ENCODE results near the gene ERBIN. TPM values are rescaled to one million over a fixed set of nuclear protein-coding genes. Genes with fewer than 3 reads are reported as not detected.
"Not testable (repeated sequence)": the region's sequence is repeated elsewhere in the genome, so short reads cannot be mapped to it uniquely, and the experiment has no call there.

ERBIN gene
- polyA plus RNA-seq, 1 donor = 124 TPM

DNA sequence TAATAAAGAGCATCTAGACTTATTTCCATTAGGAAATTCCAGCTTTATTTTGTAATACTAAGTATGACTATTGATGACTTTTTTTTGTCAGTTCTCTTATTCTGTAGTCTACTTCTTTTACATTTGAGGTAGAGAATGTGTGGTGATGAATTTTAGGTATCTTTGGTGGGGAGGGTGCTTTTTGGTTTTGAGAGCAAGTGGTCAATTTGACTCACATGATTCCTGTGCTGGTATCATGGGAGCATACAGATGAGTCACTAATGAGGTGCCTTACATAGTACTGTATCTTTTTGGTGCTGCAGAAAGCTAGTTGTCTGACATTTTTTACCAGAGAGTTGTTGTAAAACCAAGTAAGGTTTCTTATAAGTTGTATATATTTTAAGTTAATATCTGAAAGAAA lies 35.3 kb downstream of the ERBIN start:
- no peak for DNase-seq

DNA sequence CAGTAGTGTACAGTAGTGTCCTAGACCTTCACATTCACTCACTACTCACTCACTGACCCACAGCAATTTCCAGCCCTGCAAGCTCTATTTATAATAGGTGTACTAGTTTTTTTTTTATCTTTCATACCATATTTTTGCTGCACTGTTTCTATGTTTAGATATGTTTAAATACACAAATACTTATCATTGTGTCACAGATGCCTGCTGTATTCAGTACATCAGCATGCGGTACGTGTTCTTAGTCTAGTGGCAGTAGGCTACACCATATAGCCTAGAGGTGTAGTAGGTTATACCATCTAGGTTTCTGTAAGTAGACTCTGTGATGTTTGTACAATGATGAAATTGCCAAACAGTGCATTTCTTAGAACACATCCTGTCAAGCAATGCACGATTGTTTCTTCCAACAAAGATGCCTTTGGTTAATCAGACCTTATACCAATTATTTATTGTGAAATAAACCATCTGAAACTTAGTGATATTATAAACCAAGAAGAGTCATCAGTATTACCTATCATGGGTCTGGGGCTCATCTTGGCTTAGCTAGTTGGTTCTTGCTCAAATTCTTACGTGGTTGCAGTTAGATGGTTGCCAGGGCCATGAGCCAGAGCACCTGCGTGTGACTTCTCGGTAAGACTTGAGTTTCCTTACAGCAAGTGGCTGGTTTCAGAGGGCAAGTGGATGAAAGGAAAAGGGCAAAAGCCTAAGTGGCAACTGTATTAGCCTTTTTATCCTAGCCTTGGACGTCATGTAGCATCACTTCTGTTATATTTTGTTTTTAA lies 41.1 kb downstream of the ERBIN start:
- DNase-seq = no peak

GRCh38 chr5:65969539-65970393 lies 43.4 kb downstream of the ERBIN start:
- no peak for DNase-seq

GRCh38 chr5:65970481-65971367 lies 44.3 kb downstream of the ERBIN start:
- DNase-seq = no peak

- DNase-seq = no peak
These were observed 45.3 kb downstream of the ERBIN start for GRCh38 chr5:65971643-65972042.

- not testable (repeated sequence) for DNase-seq
These were observed 46.5 kb downstream of the ERBIN start for GRCh38 chr5:65972896-65973295.

DNA sequence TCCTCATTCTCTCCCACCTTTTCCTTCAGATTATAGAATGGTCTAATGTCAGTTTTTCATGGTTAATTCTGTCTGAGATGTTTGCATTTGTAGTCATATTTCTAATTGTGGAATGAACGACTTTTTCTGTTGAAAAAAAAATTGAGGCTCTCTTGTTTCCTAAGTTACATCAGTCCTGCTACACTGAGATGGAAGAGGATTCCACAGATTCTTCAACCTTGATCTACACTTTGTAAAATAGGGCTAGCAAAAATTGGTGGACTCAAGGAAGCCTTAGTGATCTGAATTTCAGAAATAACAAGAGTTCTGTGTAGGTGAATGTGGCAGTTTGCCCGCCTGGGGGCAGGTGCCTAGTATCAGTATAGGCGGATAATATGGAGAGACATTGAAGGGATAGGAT lies 51.9 kb downstream of the ERBIN start:
- no peak for DNase-seq

DNA sequence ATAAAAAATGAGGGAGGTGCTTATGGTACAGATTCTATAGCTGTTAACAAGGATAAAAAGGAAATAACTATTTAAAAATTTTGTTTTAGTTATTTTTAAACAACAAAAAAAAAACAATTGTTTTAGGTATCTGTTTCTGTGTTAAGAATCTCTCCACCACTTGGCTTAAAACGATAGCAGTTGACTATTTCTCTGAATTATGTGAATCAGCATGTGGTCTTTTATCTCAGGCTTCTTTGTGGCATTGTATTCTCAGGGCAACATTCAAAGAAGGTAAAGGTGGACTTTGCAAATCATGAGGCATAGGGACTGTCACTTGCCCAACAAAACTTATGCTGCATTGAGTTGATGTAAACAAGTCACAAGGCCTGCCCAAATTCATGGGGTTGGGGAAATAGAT lies 55.2 kb downstream of the ERBIN start:
- no peak for DNase-seq

DNA sequence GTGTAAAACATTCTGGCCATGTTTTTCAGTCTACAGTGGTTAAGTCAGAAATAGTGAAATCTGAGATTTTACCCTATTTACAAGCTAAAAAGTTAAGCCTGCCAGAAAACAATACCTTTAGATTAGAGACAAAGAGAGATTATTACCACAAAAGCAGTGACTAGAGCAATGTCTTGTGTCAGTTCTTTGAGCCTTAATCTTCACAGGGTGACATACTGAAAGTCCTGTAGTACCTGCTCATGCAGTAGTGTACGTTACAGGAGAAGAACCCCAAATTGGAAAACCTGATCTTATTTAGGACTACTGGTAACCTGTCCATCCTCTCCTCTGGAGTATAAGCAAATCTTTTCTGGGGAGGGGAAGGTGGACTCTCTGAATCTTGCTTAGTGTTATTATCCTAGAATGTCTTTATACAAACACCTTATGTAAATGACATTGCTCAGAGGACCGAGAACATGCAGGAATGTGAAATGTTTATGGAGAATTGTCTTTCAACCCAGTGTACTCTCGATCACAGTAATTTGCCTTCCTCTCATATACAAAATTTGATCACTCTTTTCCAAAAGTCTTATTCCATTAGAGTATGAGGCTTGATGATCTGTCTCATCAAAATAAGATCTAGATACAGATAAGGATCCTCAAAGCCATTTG lies 55.7 kb downstream of the ERBIN start:
- DNase-seq = no peak

DNA sequence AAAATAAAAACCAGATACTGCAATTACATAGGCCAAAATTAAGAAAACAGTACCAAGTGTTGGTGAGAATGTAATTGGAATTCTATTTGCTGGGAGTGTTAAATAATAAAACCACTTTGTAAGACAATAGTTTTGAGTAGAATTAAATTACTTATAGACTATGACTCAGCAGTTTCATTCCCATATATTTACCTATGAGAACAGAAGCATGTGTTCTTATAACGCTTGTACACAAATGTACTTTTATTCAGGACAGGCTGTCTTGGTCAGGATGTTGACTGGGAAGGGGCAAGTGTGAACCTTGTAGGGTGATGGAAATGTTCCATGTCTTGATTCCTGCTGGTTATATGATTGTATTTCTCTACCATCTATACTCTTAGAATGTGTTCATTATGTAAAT lies 56.3 kb downstream of the ERBIN start:
- no peak for DNase-seq

DNA sequence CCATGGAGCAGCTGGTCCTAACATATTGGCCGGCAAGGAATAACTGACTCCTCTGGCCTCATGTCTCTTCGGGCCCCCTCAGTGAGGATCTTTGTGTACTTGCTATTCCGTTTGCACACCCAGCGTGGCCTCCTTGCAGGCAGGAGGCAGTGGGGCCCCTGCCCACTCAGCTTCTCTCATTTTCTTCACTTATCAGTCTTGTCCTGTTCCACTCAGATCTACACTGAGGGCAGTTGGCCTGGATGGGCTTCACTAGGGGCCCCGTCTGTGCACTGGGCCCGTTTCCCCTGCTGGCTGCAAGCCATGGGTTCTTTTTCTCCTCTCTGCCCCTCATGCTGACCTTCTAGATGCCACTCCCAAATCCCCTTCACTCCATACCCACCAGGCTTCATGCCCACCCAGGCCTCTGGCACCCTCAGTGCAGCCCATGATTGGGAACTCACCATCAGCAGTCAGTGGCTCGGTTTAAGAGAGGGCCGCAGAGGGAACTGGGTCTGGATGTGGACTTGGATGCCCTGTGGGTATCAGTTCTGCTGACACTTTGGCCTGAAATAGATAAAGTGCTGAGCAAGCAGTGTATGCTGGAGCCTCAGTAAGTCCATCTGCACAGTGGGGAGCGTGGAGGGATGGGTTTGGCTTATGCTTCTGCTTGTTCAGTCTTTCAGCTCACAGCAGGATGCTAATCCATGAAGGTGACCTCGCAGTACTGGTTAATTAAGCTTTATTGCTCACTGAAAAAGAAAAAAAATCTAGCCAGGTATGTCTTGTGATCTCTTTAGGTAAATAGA lies 57.9 kb downstream of the ERBIN start:
- no peak for DNase-seq

- DNase-seq = peak; percentile 45
These were observed 59.7 kb downstream of the ERBIN start for GRCh38 chr5:65986050-65986451.

- DNase-seq = peak; percentile 7
These were observed 60.4 kb downstream of the ERBIN start for GRCh38 chr5:65986796-65987195.

DNA sequence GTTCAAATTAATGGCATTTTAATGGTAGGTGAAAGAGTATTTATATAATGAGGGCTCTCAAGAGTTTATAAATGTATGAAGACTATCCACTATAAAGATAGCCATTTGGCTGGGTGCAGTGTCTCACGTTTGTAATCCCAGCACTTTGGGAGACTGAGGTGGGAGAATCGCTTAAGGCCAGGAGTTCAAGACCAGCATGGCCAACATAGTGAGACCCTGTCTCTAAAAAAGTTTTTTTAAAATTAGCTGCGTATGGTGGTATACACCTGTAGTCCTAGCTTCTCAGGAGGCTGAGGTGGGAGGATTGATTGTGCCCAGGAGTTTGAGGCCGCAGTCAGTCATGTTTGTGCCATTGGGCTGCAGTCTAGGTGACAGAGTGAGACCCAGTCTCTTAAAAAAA lies 61.6 kb downstream of the ERBIN start:
- no peak for DNase-seq

GRCh38 chr5:65989158-65989557 lies 62.8 kb downstream of the ERBIN start:
- no peak for DNase-seq

DNA sequence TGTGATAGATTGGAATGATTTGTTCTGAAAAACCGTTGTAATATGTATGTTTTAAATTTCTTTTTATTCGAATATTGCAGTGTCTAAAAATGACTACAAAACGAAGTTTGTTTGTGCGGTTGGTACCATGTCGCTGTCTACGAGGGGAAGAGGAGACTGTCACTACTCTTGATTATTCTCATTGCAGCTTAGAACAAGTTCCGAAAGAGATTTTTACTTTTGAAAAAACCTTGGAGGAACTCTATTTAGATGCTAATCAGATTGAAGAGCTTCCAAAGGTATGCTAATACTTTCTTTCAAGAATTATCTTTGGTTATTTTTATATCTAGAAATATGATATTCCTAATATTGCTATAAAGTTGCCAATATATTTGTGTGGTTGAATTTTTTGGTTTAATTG lies 66.3 kb downstream of the ERBIN start:
- DNase-seq = no peak

- DNase-seq = no peak
These were observed 67.9 kb downstream of the ERBIN start for GRCh38 chr5:65994117-65994786.

DNA sequence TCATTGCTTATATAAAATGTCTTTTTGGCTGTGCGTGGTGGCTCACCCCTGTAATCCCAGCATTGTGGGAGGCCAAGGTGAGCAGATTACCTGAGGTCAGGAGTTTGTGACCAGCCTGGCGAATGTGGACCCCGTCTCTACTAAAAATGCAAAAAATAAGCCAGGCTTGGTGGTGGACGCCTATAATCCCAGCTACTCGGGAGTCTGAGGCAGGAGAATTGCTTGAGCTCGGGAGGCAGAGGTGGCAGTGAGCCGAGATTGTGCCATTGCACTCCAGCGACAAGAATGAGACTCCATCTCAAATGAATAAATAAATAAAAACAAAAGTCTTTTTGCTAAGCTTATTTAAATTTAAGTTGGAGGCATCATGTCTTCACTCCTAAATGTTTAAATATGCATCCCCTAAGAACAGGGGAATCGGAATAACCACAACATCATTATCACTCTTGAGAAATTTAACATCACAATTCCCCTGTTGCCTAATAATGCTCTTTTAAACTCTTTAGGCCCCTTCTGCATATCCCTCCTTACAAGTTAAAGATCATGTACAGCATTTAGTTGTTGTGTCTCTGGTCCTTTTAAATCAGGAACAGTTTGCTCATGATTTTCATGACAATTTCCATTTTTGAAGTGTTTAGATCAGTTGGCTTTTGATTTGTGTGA lies 72.8 kb downstream of the ERBIN start:
- no peak for DNase-seq

GRCh38 chr5:66001952-66002351 lies 75.6 kb downstream of the ERBIN start:
- DNase-seq = no peak

DNA sequence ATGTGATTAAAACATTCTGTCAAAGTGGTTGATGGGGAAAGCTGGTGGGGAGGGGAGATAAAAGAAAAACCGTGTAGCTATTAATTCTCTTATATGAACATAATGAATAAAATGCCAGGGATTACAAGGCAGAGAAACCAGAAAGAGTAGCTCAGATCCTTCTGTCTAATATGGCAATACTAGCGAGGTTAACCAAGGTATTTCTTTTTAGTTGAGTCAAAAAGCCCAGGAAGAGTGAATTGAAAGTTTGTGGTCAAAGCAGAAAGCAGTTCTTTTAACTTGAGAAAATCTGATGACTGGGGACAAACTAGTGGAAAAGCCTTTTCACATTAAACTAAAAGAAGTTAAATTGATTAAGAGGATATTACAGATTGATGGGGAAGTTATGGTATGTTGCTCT lies 76.0 kb downstream of the ERBIN start:
- no peak for DNase-seq

Data from left kidney (tissue), 2 donors.